Breast epithelium (tissue), 4 donors: ENCODE results near the gene THUMPD1. TPM values are rescaled to one million over a fixed set of nuclear protein-coding genes. Genes with fewer than 3 reads are reported as not detected.
"Not testable (repeated sequence)": the region's sequence is repeated elsewhere in the genome, so short reads cannot be mapped to it uniquely, and the experiment has no call there.

Source experiments
- DNase-seq, 2 donors: peaks; one replicate each; pipeline ENCODE4 v3.0.0-alpha.2; 2019; ENCODE audit warnings: low spot score in 2 of 2
- H3K27ac ChIP-seq, 2 donors: fragments of 200-600 bp; sonication (generic) in 1 of 2; one replicate each; pipeline ENCODE4 v1.5.1; 2016 to 2019; ENCODE audit warnings: mild to moderate bottlenecking in 1 of 2
- H3K27me3 ChIP-seq, 2 donors: fragments of 200-600 bp; sonication (generic) in 1 of 2; one replicate each; pipeline versions ENCODE4 v1.5.1 to v1.6.0; 2017 to 2019; ENCODE audit warnings: control low read depth in 1 of 2, mild to moderate bottlenecking in 1 of 2
- H3K36me3 ChIP-seq: fragments of 200-600 bp; one replicate; pipeline ENCODE4 v1.5.1; 2019
- H3K4me1 ChIP-seq, 2 donors: fragments of 200-600 bp; sonication (generic); one replicate each; pipeline ENCODE4 v1.5.1; 2016 to 2019; ENCODE audit warnings: control low read depth in 1 of 2
- H3K4me3 ChIP-seq, 3 donors: fragments of 200-600 bp; sonication (generic); 1 replicate in 2 of 3; 2 replicates in 1 of 3; pipeline ENCODE4 v1.5.1; 2016 to 2019; ENCODE audit warnings: mild to moderate bottlenecking in 3 of 3, moderate library complexity in 2 of 3
- H3K9me3 ChIP-seq, 2 donors: fragments of 200-600 bp; sonication (generic) in 1 of 2; one replicate each; pipeline ENCODE4 v1.5.1; 2016 to 2019; ENCODE audit warnings: control low read depth in 1 of 2
- CTCF ChIP-seq, 3 donors: fragments of 450-650 bp; IDR thresholded peaks; one replicate each; pipeline ENCODE4 v1.5.1; 2016 to 2017; ENCODE audit warnings: antibody characterized with exemption in 3 of 3, mild to moderate bottlenecking in 3 of 3, moderate library complexity in 3 of 3
- POLR2A ChIP-seq: fragments of 450-650 bp; IDR thresholded peaks from one replicate; pipeline ENCODE4 v1.6.1; 2016; ENCODE audit warnings: antibody characterized with exemption, mild to moderate bottlenecking, moderate library complexity
- POLR2AphosphoS5 ChIP-seq, 3 donors: sonication (generic); formaldehyde crosslinking; IDR thresholded peaks; one replicate each; pipeline ENCODE4 v1.6.1; 2017; ENCODE audit warnings: antibody characterized with exemption in 3 of 3
- intact Hi-C: fragments of 100-400 bp; cut with DNase I; formaldehyde crosslinking; loops from one replicate; pipeline ENCODE4 v1.15.1; 2023; ENCODE audit warnings: low total_unique reads
- total RNA-seq, 3 donors: library from RNA; depleted of rRNA; stranded (reverse); fragments of >200 nt; gene quantifications; one replicate each; pipeline ENCODE4 v1.1.0, GENCODE V29; 2016

The THUMPD1 gene
- total RNA-seq, 3 donors from 2014 or later = 70.5 to 109 (median 76.3) TPM

GRCh38 chr16:20760346-20760745, 18.7 kb upstream of the THUMPD1 start:
- Histone ChIP-seq H3K27me3 (no peaks in the 10 kb centered on the region), H3K9me3 (no peaks in the 10 kb centered on the region), H3K4me3 (no peak overlapping the region), H3K27ac (no peak overlapping the region), H3K4me1 (no peaks in the 10 kb centered on the region), H3K36me3 (no peaks in the 10 kb centered on the region)
- no peak for DNase-seq
- intact Hi-C loops = no loop called here
- no peak for TF ChIP-seq CTCF (IDR thresholded peaks at IDR 0.05)
- no peak for TF ChIP-seq POLR2A
- no peak for TF ChIP-seq POLR2AphosphoS5 (IDR thresholded peaks at IDR 0.05)

GRCh38 chr16:20755799-20756198, 14.2 kb upstream of the THUMPD1 start:
- H3K36me3 ChIP-seq, H3K27me3 ChIP-seq, H3K4me3 ChIP-seq, DNase-seq, H3K27ac ChIP-seq, intact Hi-C loops, H3K4me1 ChIP-seq, H3K9me3 ChIP-seq: not testable (repeated sequence)

DNA sequence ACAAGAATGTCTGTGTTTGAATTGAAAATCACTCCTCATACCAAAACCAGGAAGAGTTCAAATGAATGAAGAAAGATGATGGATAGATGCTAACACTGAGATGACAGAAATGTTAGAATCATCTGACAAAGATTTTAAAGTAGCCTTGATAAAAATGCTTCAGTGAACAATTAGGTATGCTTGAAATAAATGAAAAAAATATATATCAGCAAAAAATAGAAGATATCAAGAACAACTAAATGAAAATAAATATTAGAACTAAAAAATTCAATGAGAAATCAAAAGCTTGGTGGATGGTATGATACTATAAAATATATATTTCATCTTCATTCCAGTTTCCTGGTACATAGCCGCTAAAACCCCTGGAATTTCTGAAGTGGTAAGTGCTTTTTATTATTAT, 13.6 kb upstream of the THUMPD1 start:
- no peak overlapping the region for H3K4me3 ChIP-seq
- intact Hi-C loops = no loop called here
- H3K4me1 ChIP-seq = no peaks in the 10 kb centered on the region
- no peak for DNase-seq
- H3K36me3 ChIP-seq = no peaks in the 10 kb centered on the region
- no peak overlapping the region for H3K27ac ChIP-seq
- no peaks in the 10 kb centered on the region for H3K9me3 ChIP-seq
- H3K27me3 ChIP-seq = no peaks in the 10 kb centered on the region
- TF ChIP-seq POLR2A (no peak), POLR2AphosphoS5 (IDR thresholded peaks at IDR 0.05) (no peak), CTCF (IDR thresholded peaks at IDR 0.05) (no peak)

GRCh38 chr16:20753727-20754126, 12.1 kb upstream of the THUMPD1 start:
- Histone ChIP-seq H3K4me3 (no peak overlapping the region), H3K36me3 (no peaks in the 10 kb centered on the region), H3K4me1 (no peaks in the 10 kb centered on the region), H3K27me3 (no peaks in the 10 kb centered on the region), H3K27ac (no peak overlapping the region), H3K9me3 (no peaks in the 10 kb centered on the region)
- TF ChIP-seq POLR2A = no peak
- no peak for TF ChIP-seq POLR2AphosphoS5 (IDR thresholded peaks at IDR 0.05)
- no peak for TF ChIP-seq CTCF (IDR thresholded peaks at IDR 0.05)
- DNase-seq = no peak
- intact Hi-C loops = no loop called here

DNA sequence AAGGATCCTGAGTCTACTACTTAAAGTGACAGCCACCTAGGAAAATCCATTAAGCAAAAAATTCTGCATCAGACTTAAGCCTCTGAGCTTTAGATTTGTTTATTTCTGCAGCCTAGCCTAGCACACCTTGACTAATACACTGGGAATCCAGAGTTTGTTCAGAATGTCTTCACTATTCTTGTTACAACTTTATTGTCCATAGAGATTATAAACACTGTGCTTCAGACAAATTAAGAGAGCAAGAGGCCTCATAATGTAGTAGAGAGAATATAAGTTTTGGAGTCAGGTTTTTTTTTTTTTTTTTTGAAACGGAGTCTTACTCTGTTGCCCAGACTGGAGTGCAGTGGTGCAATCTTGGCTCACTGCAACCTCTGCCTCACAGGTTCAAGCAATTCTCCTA, 8.9 kb upstream of the THUMPD1 start:
- H3K9me3 ChIP-seq = no peaks in the 10 kb centered on the region
- no peak for TF ChIP-seq CTCF (IDR thresholded peaks at IDR 0.05)
- no peak for TF ChIP-seq POLR2A
- no peak for TF ChIP-seq POLR2AphosphoS5 (IDR thresholded peaks at IDR 0.05)
- H3K4me1 ChIP-seq = no peaks in the 10 kb centered on the region
- DNase-seq = no peak
- H3K27me3 ChIP-seq = no peaks in the 10 kb centered on the region
- intact Hi-C loops = no loop called here
- no peak overlapping the region for H3K27ac ChIP-seq
- H3K36me3 ChIP-seq = no peaks in the 10 kb centered on the region
- H3K4me3 ChIP-seq = no peak overlapping the region

DNA sequence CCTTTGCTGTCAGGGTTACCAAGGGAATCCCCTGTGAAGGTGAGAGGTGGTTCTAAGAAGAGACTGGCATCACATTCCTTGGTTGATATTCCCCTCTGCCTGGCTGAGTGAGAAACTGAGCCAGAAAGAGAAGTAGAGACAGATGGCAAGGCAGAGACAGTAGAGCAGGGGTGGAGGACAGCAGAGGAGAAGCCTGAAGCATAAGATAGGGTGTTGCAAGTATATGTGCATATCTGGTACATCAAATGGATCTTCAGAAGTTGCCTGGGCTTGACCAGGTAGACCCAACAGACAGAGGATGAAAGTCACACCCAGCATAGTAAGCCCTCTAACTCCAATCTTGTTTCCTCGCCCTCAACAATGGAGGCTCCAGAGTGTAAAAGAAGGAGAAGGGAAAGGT, 7.9 kb upstream of the THUMPD1 start:
- H3K4me3 ChIP-seq = no peak overlapping the region
- H3K4me1 ChIP-seq = no peaks in the 10 kb centered on the region
- no peak for TF ChIP-seq CTCF (IDR thresholded peaks at IDR 0.05)
- no peak for TF ChIP-seq POLR2AphosphoS5 (IDR thresholded peaks at IDR 0.05)
- no peak for TF ChIP-seq POLR2A
- no peak overlapping the region for H3K27ac ChIP-seq
- intact Hi-C loops = no loop called here
- H3K9me3 ChIP-seq = no peaks in the 10 kb centered on the region
- no peaks in the 10 kb centered on the region for H3K27me3 ChIP-seq
- DNase-seq = no peak
- no peaks in the 10 kb centered on the region for H3K36me3 ChIP-seq
